Measurements from ENCODE around the gene TERB1. TPM values are rescaled to one million over a fixed set of nuclear protein-coding genes. Genes with fewer than 3 reads are reported as not detected.

The TERB1 gene
- total and polyA plus RNA-seq, 2 of the 13 experiments (the other 11 are each of a cell fraction or from before 2014, with no cell fraction given) = not detected

DNA sequence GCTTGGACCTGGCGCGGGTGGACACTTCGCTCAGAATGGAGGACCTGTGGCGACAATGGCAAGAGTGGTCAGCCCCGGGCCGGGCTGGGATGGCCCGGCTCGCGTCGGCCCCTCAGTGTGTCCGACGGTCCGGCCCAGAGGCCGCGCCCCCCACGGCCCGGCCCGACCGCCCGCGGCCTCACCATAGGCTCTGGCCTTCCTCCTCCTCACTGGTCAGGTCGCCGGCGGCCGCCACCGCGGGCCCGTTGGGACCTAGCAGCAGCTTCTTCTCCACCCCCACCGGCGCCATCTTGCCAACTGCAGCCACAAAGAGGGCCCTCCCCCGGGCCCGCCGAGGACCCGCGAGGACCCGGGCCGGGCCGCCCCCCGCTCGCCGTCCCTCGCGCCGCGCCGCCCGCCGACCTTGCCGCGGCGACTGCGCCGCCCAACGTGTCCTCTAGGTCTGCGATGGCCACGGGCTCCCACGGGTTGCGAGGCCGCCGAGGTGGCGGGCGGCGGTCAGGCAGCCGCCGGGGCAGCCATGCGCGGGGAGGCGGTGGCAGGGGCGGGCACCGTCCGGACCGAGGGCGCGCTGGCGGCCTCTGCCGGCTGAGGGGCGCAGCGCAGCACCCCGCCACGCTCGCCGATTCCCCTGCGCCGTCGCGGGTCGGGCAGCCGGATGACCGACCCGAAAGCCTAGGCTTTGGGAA lies 49.9 kb downstream of the TERB1 start, which contains the start of gene DYNC1LI2 (continued):
- TF ChIP-seq MIXL1 (CRISPR knock-in tag; IDR thresholded peaks at IDR 0.05) = no peak
- TF ChIP-seq, protein P1, sequence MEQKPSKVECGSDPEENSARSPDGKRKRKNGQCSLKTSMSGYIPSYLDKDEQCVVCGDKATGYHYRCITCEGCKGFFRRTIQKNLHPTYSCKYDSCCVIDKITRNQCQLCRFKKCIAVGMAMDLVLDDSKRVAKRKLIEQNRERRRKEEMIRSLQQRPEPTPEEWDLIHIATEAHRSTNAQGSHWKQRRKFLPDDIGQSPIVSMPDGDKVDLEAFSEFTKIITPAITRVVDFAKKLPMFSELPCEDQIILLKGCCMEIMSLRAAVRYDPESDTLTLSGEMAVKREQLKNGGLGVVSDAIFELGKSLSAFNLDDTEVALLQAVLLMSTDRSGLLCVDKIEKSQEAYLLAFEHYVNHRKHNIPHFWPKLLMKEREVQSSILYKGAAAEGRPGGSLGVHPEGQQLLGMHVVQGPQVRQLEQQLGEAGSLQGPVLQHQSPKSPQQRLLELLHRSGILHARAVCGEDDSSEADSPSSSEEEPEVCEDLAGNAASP (CRISPR knock-in tag; IDR thresholded peaks at IDR 0.05; ENCODE audit: borderline replicate concordance) = no peak
- TF ChIP-seq ATAD3A (CRISPR knock-in tag; IDR thresholded peaks at IDR 0.05) = no peak
- TF ChIP-seq, protein P2, sequence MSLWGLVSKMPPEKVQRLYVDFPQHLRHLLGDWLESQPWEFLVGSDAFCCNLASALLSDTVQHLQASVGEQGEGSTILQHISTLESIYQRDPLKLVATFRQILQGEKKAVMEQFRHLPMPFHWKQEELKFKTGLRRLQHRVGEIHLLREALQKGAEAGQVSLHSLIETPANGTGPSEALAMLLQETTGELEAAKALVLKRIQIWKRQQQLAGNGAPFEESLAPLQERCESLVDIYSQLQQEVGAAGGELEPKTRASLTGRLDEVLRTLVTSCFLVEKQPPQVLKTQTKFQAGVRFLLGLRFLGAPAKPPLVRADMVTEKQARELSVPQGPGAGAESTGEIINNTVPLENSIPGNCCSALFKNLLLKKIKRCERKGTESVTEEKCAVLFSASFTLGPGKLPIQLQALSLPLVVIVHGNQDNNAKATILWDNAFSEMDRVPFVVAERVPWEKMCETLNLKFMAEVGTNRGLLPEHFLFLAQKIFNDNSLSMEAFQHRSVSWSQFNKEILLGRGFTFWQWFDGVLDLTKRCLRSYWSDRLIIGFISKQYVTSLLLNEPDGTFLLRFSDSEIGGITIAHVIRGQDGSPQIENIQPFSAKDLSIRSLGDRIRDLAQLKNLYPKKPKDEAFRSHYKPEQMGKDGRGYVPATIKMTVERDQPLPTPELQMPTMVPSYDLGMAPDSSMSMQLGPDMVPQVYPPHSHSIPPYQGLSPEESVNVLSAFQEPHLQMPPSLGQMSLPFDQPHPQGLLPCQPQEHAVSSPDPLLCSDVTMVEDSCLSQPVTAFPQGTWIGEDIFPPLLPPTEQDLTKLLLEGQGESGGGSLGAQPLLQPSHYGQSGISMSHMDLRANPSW (CRISPR knock-in tag; IDR thresholded peaks at IDR 0.05; ENCODE audit: borderline replicate concordance) = no peak
- TF ChIP-seq ZNF264 (CRISPR knock-in tag; IDR thresholded peaks at IDR 0.05) = no peak
- TF ChIP-seq TCF7L2 (IDR thresholded peaks at IDR 0.05; ENCODE audit: low read depth, low read length) = no peak
- TF ChIP-seq TEF (CRISPR knock-in tag; IDR thresholded peaks at IDR 0.05) = no peak
- TF ChIP-seq ZBTB1 (CRISPR knock-in tag; IDR thresholded peaks at IDR 0.05; ENCODE audit: borderline replicate concordance) = no peak
- no peak for TF ChIP-seq ZNF282 (IDR thresholded peaks at IDR 0.05; ENCODE audit: partially characterized antibody)
- peak; percentile 49; the same call in 1 of the 2 replicates for TF ChIP-seq TFDP2 (CRISPR knock-in tag; IDR thresholded peaks at IDR 0.05)
- TF ChIP-seq, protein P3, sequence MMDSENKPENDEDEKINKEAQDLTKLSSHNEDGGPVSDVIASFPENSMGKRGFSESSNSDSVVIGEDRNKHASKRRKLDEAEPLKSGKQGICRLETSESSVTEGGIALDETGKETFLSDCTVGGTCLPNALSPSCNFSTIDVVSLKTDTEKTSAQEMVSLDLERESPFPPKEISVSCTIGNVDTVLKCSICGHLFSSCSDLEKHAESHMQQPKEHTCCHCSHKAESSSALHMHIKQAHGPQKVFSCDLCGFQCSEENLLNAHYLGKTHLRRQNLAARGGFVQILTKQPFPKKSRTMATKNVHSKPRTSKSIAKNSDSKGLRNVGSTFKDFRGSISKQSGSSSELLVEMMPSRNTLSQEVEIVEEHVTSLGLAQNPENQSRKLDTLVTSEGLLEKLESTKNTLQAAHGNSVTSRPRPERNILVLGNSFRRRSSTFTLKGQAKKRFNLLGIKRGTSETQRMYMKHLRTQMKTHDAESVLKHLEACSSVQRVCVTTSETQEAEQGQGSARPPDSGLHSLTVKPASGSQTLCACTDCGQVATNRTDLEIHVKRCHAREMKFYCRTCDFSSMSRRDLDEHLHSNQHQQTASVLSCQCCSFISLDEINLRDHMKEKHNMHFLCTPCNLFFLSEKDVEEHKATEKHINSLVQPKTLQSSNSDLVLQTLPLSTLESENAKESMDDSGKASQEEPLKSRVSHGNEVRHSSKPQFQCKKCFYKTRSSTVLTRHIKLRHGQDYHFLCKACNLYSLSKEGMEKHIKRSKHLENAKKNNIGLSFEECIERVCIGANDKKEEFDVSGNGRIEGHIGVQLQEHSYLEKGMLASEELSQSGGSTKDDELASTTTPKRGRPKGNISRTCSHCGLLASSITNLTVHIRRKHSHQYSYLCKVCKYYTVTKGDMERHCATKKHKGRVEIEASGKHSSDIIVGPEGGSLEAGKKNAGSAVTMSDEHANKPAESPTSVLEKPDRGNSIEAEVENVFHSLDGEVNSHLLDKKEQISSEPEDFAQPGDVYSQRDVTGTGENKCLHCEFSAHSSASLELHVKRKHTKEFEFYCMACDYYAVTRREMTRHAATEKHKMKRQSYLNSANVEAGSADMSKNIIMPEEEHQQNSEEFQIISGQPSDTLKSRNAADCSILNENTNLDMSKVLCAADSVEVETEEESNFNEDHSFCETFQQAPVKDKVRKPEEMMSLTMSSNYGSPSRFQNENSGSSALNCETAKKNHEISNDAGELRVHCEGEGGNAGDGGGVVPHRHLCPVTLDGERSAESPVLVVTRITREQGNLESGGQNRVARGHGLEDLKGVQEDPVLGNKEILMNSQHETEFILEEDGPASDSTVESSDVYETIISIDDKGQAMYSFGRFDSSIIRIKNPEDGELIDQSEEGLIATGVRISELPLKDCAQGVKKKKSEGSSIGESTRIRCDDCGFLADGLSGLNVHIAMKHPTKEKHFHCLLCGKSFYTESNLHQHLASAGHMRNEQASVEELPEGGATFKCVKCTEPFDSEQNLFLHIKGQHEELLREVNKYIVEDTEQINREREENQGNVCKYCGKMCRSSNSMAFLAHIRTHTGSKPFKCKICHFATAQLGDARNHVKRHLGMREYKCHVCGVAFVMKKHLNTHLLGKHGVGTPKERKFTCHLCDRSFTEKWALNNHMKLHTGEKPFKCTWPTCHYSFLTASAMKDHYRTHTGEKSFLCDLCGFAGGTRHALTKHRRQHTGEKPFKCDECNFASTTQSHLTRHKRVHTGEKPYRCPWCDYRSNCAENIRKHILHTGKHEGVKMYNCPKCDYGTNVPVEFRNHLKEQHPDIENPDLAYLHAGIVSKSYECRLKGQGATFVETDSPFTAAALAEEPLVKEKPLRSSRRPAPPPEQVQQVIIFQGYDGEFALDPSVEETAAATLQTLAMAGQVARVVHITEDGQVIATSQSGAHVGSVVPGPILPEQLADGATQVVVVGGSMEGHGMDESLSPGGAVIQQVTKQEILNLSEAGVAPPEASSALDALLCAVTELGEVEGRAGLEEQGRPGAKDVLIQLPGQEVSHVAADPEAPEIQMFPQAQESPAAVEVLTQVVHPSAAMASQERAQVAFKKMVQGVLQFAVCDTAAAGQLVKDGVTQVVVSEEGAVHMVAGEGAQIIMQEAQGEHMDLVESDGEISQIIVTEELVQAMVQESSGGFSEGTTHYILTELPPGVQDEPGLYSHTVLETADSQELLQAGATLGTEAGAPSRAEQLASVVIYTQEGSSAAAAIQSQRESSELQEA (CRISPR knock-in tag; IDR thresholded peaks at IDR 0.05; ENCODE audit: not compliant biosample characterization) = peak; percentile 69
- TF ChIP-seq KDM5A (IDR thresholded peaks at IDR 0.05; ENCODE audit: borderline replicate concordance, low read length) = peak; percentile 95
- peak; percentile 39; the same call in 1 of the 2 replicates for TF ChIP-seq ZMAT3 (CRISPR knock-in tag; conservative IDR thresholded peaks at IDR 0.05)
